Muscle of leg (tissue), 11 donors: Measurements from ENCODE around the gene RPL27A. TPM values are rescaled to one million over a fixed set of nuclear protein-coding genes. Genes with fewer than 3 reads are reported as not detected.
"Not testable (repeated sequence)": the region's sequence is repeated elsewhere in the genome, so short reads cannot be mapped to it uniquely, and the experiment has no call there.

Experiments used
- DNase-seq: peaks from one replicate; pipeline ENCODE4 v3.0.0; 2013
- H3K27ac ChIP-seq: one replicate; pipeline ENCODE4 v1.5.1; 2013; ENCODE audit warnings: mild to moderate bottlenecking, low read length, control low read depth
- H3K27me3 ChIP-seq: one replicate; pipeline ENCODE4 v1.6.1; 2013; ENCODE audit warnings: low read length; ENCODE audit not compliant: control insufficient read depth, insufficient read depth
- H3K36me3 ChIP-seq: one replicate; pipeline ENCODE4 v1.6.1; 2013; ENCODE audit warnings: low read length; ENCODE audit not compliant: control insufficient read depth, insufficient read depth
- H3K4me1 ChIP-seq: one replicate; pipeline ENCODE4 v1.6.1; 2013; ENCODE audit warnings: low read length; ENCODE audit not compliant: control insufficient read depth, insufficient read depth
- H3K4me3 ChIP-seq: one replicate; pipeline ENCODE4 v1.5.1; 2013; ENCODE audit warnings: low read length, control low read depth
- H3K9me3 ChIP-seq: replicated peaks from 2 replicates; pipeline ENCODE4 v1.6.1; 2013; ENCODE audit warnings: low read depth, low read length; ENCODE audit not compliant: control insufficient read depth
- WGBS: methylation state at CpG from one replicate; pipeline ENCODE4 v1.1.5; 2013; ENCODE audit warnings: missing lambda C conversion rate; ENCODE audit not compliant: insufficient coverage; 5-methylcytosine and 5-hydroxymethylcytosine counted together
- polyA plus RNA-seq, 8 donors: library from polyadenylated mRNA; unstranded; fragments of 120-200 nt; gene quantifications; one replicate each; pipeline versions ENCODE4 v1.2.1 to v1.2.3, GENCODE V29; 2013; ENCODE audit warnings: inconsistent platforms in 1 of 8, low replicate concordance in 1 of 8; ENCODE audit not compliant: insufficient read length in 8 of 8, insufficient read depth in 1 of 8
- total RNA-seq: library from RNA; stranded (reverse); fragments of 120-200 nt; gene quantifications from one replicate; pipeline ENCODE4 v1.2.4, GENCODE V29; 2013

Gene RPL27A
- total and polyA plus RNA-seq, 9 donors, result 2,776 to 4,193 (median 3,566) TPM

DNA sequence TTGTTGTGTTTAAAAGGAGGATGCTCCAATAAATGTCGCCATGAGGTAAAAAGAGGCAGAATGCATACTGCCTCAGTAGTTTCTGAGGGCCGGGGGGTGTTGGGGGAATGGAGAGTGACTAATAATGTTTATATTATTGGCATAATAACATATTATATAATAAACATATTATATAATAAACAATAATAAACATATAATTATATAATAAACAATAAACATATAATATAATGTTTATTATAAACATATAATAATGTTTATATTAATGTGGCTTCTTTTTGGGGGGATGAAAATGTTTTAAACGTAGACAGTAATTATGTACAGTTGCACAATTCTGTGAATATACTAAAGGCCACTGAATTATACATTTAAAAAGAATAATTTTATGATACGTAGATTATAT, 35.7 kb upstream of the RPL27A start:
- 100% methylated on average over 1 of the region's 4 CpGs for WGBS
- H3K36me3 ChIP-seq, result peaks cover 30% of the 10 kb centered on the region

DNA sequence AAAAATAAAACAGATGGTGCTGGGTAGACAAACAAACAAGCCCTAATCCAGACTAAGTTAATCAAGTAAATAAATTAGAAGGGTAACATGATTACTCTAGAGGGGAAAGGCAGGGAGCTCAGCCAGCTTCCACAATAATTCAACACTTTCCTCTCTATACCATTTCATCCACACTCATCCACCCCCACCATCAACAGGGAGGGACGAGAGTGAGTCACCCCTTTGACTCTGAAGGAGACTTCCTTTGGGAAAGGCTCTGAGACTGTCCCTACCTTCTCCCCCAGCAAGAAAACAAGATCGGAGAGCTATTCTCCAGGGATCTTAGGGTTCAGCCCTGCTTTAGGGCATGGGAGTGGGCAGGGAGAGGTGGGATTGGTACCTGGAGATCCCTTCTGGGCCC, 33.2 kb upstream of the RPL27A start:
- H3K4me1 ChIP-seq, result no peaks in the 10 kb centered on the region
- H3K27me3 ChIP-seq, result no peaks in the 10 kb centered on the region
- H3K4me3 ChIP-seq, result no peak overlapping the region
- peaks cover 17% of the 10 kb centered on the region for H3K36me3 ChIP-seq
- no CpG with 5 or more reads among the region's 2 CpGs for WGBS
- no peaks in the 10 kb centered on the region for H3K9me3 ChIP-seq
- no peak for DNase-seq
- H3K27ac ChIP-seq, result no peak overlapping the region

More for the DNA sequence above, 35.7 kb upstream of the RPL27A start:
- H3K27me3 ChIP-seq, result no peaks in the 10 kb centered on the region
- no peak overlapping the region for H3K4me3 ChIP-seq
- no peak for DNase-seq
- H3K4me1 ChIP-seq, result no peaks in the 10 kb centered on the region
- no peaks in the 10 kb centered on the region for H3K9me3 ChIP-seq
- no peak overlapping the region for H3K27ac ChIP-seq

DNA sequence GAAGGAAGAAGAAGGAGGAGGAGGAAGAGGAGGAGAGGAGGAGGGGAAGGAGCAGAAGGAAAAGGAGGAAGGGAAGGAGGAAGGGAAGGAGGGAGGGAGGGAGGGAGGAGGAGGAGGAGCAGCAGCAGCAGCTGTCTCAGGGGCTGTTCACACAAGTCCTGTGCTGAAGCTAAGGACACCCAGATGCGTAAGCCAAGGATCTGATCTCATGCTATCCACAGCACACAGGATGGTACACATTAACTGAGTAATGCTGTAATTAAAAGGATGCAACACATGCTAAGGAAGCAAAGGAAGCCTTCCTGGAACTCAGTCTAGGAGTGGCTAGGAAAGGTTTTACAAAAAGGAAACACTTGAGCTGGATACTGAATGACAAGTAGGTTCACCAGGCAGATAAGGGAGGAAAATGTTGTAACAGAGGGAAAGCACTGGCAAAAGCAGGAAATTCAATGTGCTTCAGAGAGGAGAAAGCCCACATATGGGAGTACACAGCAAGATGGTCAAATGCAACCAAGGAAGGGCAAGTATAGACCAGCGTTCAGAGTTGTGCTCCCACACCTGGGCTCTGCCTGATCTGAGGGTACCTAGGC, 32.1 kb upstream of the RPL27A start:
- peaks cover 11% of the 10 kb centered on the region for H3K36me3 ChIP-seq
- 100% methylated on average over 1 of the region's 2 CpGs for WGBS
- no peak for DNase-seq

DNA sequence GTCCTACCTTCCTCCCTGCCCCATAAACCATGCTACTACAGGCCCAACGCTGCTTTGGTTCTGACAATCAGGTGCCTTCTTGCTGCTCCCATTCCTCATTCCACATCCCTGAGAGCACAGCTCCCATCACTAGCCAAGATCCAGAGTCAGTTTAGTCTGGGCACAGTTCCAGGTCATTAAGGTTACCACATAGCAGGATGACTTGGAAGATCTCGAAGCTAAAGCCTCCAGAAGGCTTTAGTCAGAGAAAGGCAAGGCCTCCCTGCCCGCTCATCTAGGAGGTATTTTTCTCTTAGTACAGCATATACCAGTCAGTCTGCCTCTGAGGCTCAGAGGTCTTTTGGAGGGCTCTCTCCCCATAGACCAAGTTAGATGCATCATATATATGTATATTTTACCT, 30.5 kb upstream of the RPL27A start:
- DNase-seq, result no peak
- H3K9me3 ChIP-seq, result no peaks in the 10 kb centered on the region
- H3K4me3 ChIP-seq, result no peak overlapping the region
- 82% methylated on average over 1 of the region's 3 CpGs for WGBS
- peaks cover 4% of the 10 kb centered on the region for H3K36me3 ChIP-seq
- H3K4me1 ChIP-seq, result no peaks in the 10 kb centered on the region
- H3K27me3 ChIP-seq, result no peaks in the 10 kb centered on the region
- no peak overlapping the region for H3K27ac ChIP-seq

More for the DNA sequence above, 32.1 kb upstream of the RPL27A start:
- H3K4me3 ChIP-seq, result no peak overlapping the region
- H3K27me3 ChIP-seq, result no peaks in the 10 kb centered on the region
- H3K9me3 ChIP-seq, result no peaks in the 10 kb centered on the region
- no peak overlapping the region for H3K27ac ChIP-seq
- H3K4me1 ChIP-seq, result no peaks in the 10 kb centered on the region

DNA sequence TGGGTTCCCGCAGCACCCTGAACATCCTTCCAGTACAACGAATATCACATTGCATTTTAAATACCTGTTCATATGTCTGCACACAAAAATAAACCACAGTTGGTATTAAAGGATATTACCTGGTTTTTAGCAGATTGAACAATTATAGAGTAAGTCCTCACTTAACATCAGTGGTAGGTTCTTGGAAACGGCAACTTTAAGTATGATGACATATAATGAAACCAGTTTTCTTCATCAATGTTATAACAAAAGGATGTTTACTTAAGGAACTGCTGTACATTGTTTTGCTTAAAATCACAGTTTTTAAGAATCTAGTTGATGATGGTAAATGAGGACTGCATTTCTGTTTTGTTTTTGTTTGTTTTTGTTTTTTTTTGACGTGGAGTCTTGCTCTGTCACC, 28.1 kb upstream of the RPL27A start:
- DNase-seq, result no peak
- Histone ChIP-seq H3K36me3 (no peaks in the 10 kb centered on the region), H3K27me3 (no peaks in the 10 kb centered on the region), H3K4me3 (no peak overlapping the region), H3K4me1 (peaks cover 12% of the 10 kb centered on the region), H3K9me3 (no peaks in the 10 kb centered on the region), H3K27ac (no peak overlapping the region)
- 83% methylated on average over 1 of the region's 4 CpGs for WGBS

DNA sequence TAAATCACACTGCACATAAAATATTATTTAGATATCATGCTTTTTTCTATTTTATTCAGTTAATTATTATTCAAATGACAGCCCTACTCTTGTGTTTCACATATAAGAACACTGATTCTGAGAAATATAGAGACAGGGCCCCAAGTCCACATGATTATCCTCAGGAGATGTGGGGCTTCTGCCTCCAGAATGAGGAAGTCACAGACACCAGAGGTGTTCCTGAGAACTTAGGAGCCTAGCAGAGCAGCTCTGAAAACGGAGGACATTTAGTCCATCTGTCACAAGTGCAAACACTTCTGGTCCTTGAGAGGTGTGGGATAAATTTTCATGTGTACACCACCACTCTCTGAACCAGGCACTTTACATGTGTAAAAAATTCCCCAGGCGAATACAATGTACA, 26.3 kb upstream of the RPL27A start:
- H3K36me3 ChIP-seq, result no peaks in the 10 kb centered on the region
- no peak overlapping the region for H3K27ac ChIP-seq
- no CpG with 5 or more reads among the region's 2 CpGs for WGBS
- DNase-seq, result no peak
- peaks cover 15% of the 10 kb centered on the region for H3K4me1 ChIP-seq
- H3K4me3 ChIP-seq, result no peak overlapping the region
- H3K27me3 ChIP-seq, result no peaks in the 10 kb centered on the region
- H3K9me3 ChIP-seq, result no peaks in the 10 kb centered on the region

DNA sequence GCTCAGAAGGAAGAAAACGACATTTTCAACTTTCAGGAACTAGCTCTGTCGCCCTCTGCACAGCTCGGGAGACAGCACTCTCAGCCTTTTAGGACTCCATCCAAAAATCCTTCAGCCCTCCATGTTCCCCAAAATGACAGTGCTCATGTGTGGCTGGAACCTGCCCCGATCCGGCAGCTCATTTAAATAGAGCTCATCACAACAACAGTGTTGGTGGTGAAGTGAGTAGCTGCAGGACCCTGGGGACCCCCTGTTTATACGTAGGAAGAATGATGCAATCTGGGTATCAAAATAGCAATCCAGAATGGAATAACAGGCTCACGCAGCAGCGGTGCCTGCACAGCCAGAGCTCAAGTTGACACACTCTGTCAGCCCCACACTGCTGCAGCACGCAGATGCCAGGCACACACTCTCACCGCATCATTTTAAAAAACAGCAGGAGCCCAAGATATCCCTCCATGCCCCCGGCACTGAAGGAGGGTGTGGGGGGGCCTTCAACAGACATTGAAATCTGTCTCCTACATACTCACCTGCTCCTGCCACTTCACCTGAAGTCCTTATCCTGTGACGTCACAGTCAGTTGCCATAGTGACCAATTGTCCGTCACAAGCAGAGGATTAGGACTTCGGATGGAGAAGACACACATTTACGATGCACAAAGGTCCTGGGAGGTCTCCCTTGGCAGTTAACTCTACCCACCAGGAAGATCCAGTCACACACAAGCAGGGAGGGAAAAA, 24.1 kb upstream of the RPL27A start:
- Histone ChIP-seq H3K4me3 (no peak overlapping the region), H3K4me1 (peaks cover 15% of the 10 kb centered on the region), H3K36me3 (no peaks in the 10 kb centered on the region), H3K27me3 (no peaks in the 10 kb centered on the region), H3K9me3 (no peaks in the 10 kb centered on the region), H3K27ac (no peak overlapping the region)
- 31% methylated on average over 11 of the region's 15 CpGs for WGBS
- DNase-seq, result peak; percentile 79

DNA sequence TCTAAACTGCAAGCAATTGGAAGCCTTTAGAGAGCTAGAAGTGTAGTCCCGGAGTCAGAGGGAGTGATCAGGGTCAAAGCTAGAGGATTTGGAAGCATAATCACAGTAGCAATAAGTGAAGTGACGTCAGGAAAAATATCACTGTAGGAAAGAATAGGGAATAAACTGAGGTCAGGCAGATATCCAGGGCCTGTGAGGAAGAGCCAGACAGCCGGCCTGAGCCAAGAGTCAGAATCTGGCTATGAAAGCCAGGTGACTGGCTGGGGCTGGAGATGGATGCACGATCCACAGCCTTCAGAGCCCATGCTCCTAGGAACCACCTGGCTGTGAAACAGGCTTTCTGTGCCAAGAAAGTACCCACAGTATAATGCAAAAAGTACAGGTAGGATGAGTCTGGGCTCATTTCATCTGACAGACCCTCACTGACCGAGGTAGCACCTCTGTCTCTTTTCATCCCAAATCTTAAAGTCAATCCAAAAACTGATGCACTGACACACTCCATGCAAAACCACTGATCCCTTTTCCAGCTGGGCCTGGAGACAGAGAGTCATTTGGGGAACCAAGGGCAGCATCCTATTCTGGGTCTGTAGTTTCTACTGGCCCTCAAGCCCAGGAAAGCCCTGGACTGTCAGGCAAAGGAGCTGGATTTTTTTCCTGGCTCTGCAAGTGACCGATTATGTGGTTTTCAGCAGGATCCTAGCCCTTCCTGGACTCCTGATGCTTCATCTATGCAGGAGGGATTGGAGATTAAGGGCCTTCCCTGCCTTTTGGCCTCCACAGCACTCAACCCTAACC, 21.4 kb upstream of the RPL27A start:
- Histone ChIP-seq H3K9me3 (no peaks in the 10 kb centered on the region), H3K27me3 (no peaks in the 10 kb centered on the region), H3K36me3 (no peaks in the 10 kb centered on the region), H3K4me3 (no peak overlapping the region), H3K27ac (peak overlapping the region; percentile 23), H3K4me1 (peaks cover 15% of the 10 kb centered on the region)
- peak; percentile 80 for DNase-seq
- WGBS, result 35% methylated on average over 5 of the region's 6 CpGs

DNA sequence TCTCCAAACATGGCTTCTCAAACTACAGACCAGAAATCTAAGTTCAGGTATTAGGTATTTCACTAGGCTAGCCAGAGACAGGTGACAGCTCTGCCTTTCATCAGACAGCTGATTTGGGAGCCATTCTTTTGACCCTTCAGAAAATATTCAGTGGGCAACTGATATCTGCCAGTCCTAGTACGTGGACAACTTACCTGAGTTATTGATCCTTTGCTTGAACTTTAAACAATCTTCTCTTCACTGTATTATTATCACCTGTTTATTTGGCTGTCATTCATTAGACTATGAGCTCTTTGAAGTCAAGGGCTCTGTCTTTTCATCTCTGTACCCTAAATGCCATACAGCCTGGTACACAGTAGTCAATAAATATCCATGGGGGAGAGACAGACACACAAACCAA, 17.4 kb upstream of the RPL27A start:
- WGBS, result no CpG with 5 or more reads among the region's 1 CpG
- H3K4me1 ChIP-seq, result peaks cover 2% of the 10 kb centered on the region
- H3K4me3 ChIP-seq, result no peak overlapping the region
- H3K36me3 ChIP-seq, result no peaks in the 10 kb centered on the region
- no peak for DNase-seq
- H3K9me3 ChIP-seq, result no peaks in the 10 kb centered on the region
- no peak overlapping the region for H3K27ac ChIP-seq
- H3K27me3 ChIP-seq, result no peaks in the 10 kb centered on the region

DNA sequence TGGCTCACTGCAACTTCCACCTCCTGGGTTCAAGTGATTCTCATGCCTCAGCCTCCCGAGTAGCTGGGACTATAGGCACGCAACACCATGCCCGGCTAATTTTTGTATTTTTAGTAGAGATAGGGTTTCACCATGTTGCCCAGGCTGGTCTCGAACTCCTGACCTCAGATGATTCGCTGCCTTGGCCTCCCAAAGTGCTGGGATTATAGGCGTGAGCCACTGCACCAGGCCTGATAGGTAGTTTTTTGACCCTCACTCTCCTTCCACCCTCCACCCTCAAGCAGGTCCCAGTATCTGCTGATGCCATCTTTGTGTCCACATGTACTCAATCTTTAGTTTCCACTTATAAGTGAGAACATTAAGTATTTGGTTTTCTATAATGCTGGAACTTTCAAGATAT, 12.5 kb upstream of the RPL27A start:
- not testable (repeated sequence) for H3K27ac ChIP-seq, H3K4me3 ChIP-seq, H3K9me3 ChIP-seq, H3K36me3 ChIP-seq, DNase-seq, H3K27me3 ChIP-seq
- 100% methylated on average over 4 of the region's 6 CpGs for WGBS
- peaks cover 13% of the 10 kb centered on the region for H3K4me1 ChIP-seq
